Neural crest cell (in vitro differentiated cells): ENCODE measurements around the gene NELL1. TPM values are rescaled to one million over a fixed set of nuclear protein-coding genes. Genes with fewer than 3 reads are reported as not detected.

ENCODE experiments used
- DNase-seq: peaks from one replicate; pipeline ENCODE4 v3.0.0; 2021; ENCODE audit warnings: low read depth, mixed read lengths, low spot score
- H3K27ac Mint-ChIP-seq: one replicate; pipeline ENCODE4 v1.8.0; 2021; ENCODE audit warnings: mild to moderate bottlenecking, mixed read lengths; ENCODE audit not compliant: unreplicated experiment
- H3K27me3 Mint-ChIP-seq: 2 replicates; pipeline ENCODE4 v1.8.0; 2021; ENCODE audit warnings: low read depth, mild to moderate bottlenecking, mixed read lengths
- H3K36me3 Mint-ChIP-seq: 2 replicates; pipeline ENCODE4 v1.8.0; 2021; ENCODE audit warnings: low read depth, mild to moderate bottlenecking, mixed read lengths
- H3K4me1 Mint-ChIP-seq: 2 replicates; pipeline ENCODE4 v1.8.0; 2021; ENCODE audit warnings: mixed read lengths
- H3K4me3 Mint-ChIP-seq: one replicate; pipeline ENCODE4 v1.8.0; 2021; ENCODE audit warnings: mild to moderate bottlenecking, mixed read lengths
- H3K9me3 Mint-ChIP-seq: 2 replicates; pipeline ENCODE4 v1.8.0; 2021; ENCODE audit warnings: mixed read lengths
- CTCF ChIP-seq: fragments of 200-600 bp; sonication (generic); conservative IDR thresholded peaks from 2 replicates; pipeline ENCODE4 v1.5.0; 2021; ENCODE audit warnings: antibody characterized with exemption, mild to moderate bottlenecking
- total RNA-seq: library from RNA; stranded (reverse); gene quantifications from 2 replicates; pipeline ENCODE4 v1.2.1, GENCODE V29; 2021

NELL1 gene
- total RNA-seq, 1 donor from 2014 or later: 0.51 TPM

DNA sequence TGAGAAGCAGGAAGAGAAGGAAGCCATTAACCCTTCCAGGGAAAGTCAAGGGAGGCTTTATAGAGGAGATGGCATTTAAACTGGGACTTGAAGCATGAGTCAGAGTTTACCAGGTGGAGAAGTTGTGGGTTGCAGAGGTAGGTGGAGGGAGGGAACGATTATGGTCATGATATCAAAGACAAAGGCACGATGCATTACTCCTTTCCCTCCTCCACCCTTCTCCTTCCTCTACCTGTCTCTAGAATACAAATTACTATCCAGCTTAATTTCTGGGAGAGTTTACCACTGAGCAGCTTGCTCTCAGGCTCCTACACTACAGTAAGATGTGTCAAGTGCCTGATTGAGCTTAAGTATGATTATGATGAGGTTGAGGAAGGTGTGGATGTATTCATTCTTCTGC lies 151.7 kb downstream of the NELL1 start:
- Mint-ChIP-seq H3K36me3 (no peaks in the 10 kb centered on the region), H3K27ac (no peak overlapping the region), H3K27me3 (no peaks in the 10 kb centered on the region), H3K4me3 (no peak overlapping the region), H3K4me1 (peaks cover 5% of the 10 kb centered on the region), H3K9me3 (peaks cover 2% of the 10 kb centered on the region)
- DNase-seq: no peak
- TF ChIP-seq CTCF: no peak

DNA sequence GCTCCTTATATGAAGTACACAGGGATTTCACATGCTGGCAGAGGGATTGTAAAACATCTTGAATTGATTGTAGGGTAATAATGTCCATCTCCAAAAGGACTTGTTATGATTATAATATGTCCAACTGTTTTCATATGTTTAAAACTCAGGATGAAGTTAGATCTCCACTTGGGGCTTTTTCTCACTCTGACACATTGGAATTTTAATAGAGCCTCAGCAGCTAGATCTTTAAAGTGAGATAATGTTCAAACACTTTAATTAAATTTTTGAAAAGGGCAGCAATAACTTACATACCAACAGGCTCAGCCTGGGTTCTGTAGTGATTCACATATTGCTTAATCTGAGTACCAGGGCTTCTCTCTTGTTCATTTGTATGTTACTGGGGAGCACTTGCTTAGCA lies 152.1 kb downstream of the NELL1 start:
- H3K9me3 Mint-ChIP-seq: peaks cover 2% of the 10 kb centered on the region
- no peak for TF ChIP-seq CTCF
- H3K27me3 Mint-ChIP-seq: no peaks in the 10 kb centered on the region
- H3K27ac Mint-ChIP-seq: no peak overlapping the region
- no peak for DNase-seq
- peaks cover 5% of the 10 kb centered on the region for H3K4me1 Mint-ChIP-seq
- no peak overlapping the region for H3K4me3 Mint-ChIP-seq
- H3K36me3 Mint-ChIP-seq: no peaks in the 10 kb centered on the region

DNA sequence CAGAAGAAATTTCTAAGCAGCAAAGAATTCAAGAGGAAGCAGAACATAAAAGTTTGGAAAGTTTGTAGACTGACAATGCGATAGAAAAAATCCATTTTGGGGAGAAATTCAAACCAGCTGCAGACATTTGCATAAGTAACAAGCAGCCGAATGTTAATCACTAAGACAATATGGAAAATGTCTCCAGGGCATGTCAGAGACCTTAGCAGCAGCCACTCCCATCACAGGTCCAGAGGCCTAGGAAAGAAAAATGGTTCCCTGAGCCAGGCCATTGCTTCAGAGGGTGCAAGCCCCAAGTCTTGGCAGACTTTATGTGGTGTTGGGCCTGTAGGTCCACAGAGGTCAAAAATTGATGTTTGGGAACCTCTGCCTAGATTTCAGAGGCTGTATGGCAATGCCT lies 155.4 kb downstream of the NELL1 start:
- Mint-ChIP-seq H3K4me1 (peaks cover 5% of the 10 kb centered on the region), H3K27ac (no peak overlapping the region), H3K9me3 (peaks cover 2% of the 10 kb centered on the region), H3K27me3 (no peaks in the 10 kb centered on the region), H3K4me3 (no peak overlapping the region), H3K36me3 (no peaks in the 10 kb centered on the region)
- no peak for DNase-seq
- TF ChIP-seq CTCF: no peak

DNA sequence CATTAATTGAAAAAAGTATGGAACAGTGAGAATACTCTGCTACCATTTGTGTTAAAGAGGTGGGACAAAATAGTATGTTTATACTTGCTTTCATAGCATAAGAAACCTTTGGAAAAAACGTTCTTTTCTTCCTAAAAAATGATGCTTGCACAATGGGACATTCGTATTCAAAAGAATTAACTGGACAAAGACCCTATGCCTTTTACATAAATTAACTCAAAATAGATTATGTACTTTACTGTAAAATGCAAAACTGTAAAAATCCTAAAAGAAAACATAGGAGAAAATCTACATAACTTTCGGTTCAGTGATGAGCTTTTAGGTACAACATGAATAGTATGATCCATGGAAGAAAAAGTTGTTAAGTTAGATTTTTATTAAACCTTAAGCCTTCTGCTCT lies 166.2 kb downstream of the NELL1 start:
- H3K9me3 Mint-ChIP-seq: peaks cover 3% of the 10 kb centered on the region
- H3K4me3 Mint-ChIP-seq: no peak overlapping the region
- no peaks in the 10 kb centered on the region for H3K27me3 Mint-ChIP-seq
- no peak for TF ChIP-seq CTCF
- H3K36me3 Mint-ChIP-seq: no peaks in the 10 kb centered on the region
- no peak for DNase-seq
- no peaks in the 10 kb centered on the region for H3K4me1 Mint-ChIP-seq
- H3K27ac Mint-ChIP-seq: no peak overlapping the region

DNA sequence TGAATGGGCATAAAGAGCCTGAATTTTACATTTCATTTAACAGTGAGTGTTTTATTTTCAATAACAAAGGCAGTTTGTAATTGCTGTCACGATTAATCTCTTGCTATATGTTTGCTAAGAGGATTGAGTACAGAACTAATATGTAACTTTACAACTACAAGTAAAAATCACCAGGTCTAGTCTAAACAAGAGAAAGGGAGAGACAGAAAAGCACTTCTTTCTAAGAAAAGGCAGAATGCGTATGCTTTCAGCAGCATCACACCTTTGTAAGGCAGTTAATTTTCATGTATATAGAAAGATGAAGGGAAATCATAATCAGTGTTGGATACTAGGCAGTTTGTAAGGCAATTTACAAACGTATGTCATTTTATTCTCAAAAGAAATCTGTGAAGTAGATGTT lies 169.8 kb downstream of the NELL1 start:
- Mint-ChIP-seq H3K4me3 (no peak overlapping the region), H3K36me3 (no peaks in the 10 kb centered on the region), H3K27me3 (peaks cover 3% of the 10 kb centered on the region), H3K4me1 (no peaks in the 10 kb centered on the region), H3K27ac (no peak overlapping the region), H3K9me3 (no peaks in the 10 kb centered on the region)
- no peak for TF ChIP-seq CTCF
- no peak for DNase-seq

GRCh38 chr11:20840341-20840740 lies 171.0 kb downstream of the NELL1 start:
- Mint-ChIP-seq H3K27me3 (peaks cover 3% of the 10 kb centered on the region), H3K27ac (no peak overlapping the region), H3K36me3 (no peaks in the 10 kb centered on the region), H3K9me3 (no peaks in the 10 kb centered on the region), H3K4me3 (no peak overlapping the region), H3K4me1 (no peaks in the 10 kb centered on the region)
- no peak for TF ChIP-seq CTCF
- no peak for DNase-seq
